ENCODE results near the gene OXCT2. TPM values are rescaled to one million over a fixed set of nuclear protein-coding genes. Genes with fewer than 3 reads are reported as not detected.

The OXCT2 gene
- total and polyA plus RNA-seq, 2 of the 13 experiments (the other 11 are each of a cell fraction or from before 2014, with no cell fraction given): 0.21 to 0.33 TPM

DNA sequence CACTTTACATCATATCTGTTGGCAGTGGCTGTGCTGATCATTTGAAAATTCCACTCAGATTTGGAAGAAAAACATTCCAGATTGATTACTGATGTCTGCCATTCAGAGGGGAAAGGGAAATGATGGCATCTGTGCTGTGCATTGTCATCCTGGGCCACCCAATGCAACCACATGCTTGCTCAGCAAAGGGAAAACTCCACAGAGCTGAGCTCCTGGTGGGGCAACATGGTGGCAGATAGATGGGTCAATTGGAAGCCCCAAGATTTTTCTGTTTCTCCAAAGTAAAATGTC, 11.8 kb downstream of the OXCT2 start:
- in situ Hi-C loops (cut with HindIII; ENCODE audit: extremely low pct_ligation_motif_present, low pct_unique_long_range_greater_than_20kb): no loop called here
- no peak overlapping the region for H3K4me2 ChIP-seq (ENCODE audit: low read depth, low read length)
- no peak overlapping the region for H3K4me3 ChIP-seq (replicated peaks in 1 of 3; ENCODE audit: insufficient read depth in 1 of 3, low read depth in 2 of 3, low read length in 3 of 3)
- no peak overlapping the region for H3K27ac ChIP-seq (ENCODE audit: extremely low read length, insufficient read depth, low read length)
- CTCF ChIA-PET (ENCODE audit: low intra/inter-chr PET ratio, low total read pairs): no interaction called here
- FAIRE-seq (no peak), ATAC-seq (no peak), DNase-seq (ENCODE audit: low spot score) (no peak)
- H3K79me2 ChIP-seq (ENCODE audit: insufficient read depth, low read length): no peaks in the 10 kb centered on the region
- H3K36me3 ChIP-seq (replicated peaks in 1 of 2; ENCODE audit: control insufficient read depth in 1 of 2, insufficient read depth in 2 of 2, low read length in 2 of 2): peaks cover 0 to 10% of the 10 kb centered on the region in 2 experiments; a peak in 1 of 5 replicates
- H3K9ac ChIP-seq (ENCODE audit: insufficient read depth, low read depth, low read length): no peak overlapping the region
- no peaks in the 10 kb centered on the region for H4K20me1 ChIP-seq (ENCODE audit: insufficient read depth, low read length)
- no TSS peak for BruUV-seq (replicated peaks)
- no peaks in the 10 kb centered on the region; a peak in 1 of 5 replicates for H3K27me3 ChIP-seq (ENCODE audit: control insufficient read depth in 1 of 2, insufficient read depth in 2 of 2, low read length in 2 of 2)
- TF ChIP-seq, protein P1, sequence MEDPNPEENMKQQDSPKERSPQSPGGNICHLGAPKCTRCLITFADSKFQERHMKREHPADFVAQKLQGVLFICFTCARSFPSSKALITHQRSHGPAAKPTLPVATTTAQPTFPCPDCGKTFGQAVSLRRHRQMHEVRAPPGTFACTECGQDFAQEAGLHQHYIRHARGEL (CRISPR knock-in tag; IDR thresholded peaks at IDR 0.05): no peak
- no peak for TF ChIP-seq IRF2 (CRISPR knock-in tag; IDR thresholded peaks at IDR 0.05)
- TF ChIP-seq ETS1 (CRISPR knock-in tag; IDR thresholded peaks at IDR 0.05): no peak
- TF ChIP-seq DDIT3 (CRISPR knock-in tag; IDR thresholded peaks at IDR 0.05): no peak
- no peak for TF ChIP-seq THAP11 (CRISPR knock-in tag; IDR thresholded peaks at IDR 0.05)
- TF ChIP-seq HNRNPK (IDR thresholded peaks at IDR 0.05; ENCODE audit: low read depth, low read length, poor library complexity, severe bottlenecking): no peak
- no peak for TF ChIP-seq ZFP62 (CRISPR knock-in tag; IDR thresholded peaks at IDR 0.05)
- no peak for TF ChIP-seq ZNF431 (CRISPR knock-in tag; IDR thresholded peaks at IDR 0.05; ENCODE audit: borderline replicate concordance, low read depth)
- TF ChIP-seq KDM1A (CRISPR knock-in tag; IDR thresholded peaks at IDR 0.05): no peak
- no peak for TF ChIP-seq MXI1 (IDR thresholded peaks at IDR 0.05; ENCODE audit: borderline replicate concordance, low read depth, low read length)
- no peak for TF ChIP-seq EZH2 (conservative IDR thresholded peaks at IDR 0.05; ENCODE audit: low read depth, low read length)
- TF ChIP-seq JARID2 (CRISPR knock-in tag; IDR thresholded peaks at IDR 0.05; ENCODE audit: insufficient replicate concordance): no peak
- TF ChIP-seq THAP9 (CRISPR knock-in tag; IDR thresholded peaks at IDR 0.05; ENCODE audit: borderline replicate concordance): no peak
- no peak for TF ChIP-seq FOSL2 (CRISPR knock-in tag; IDR thresholded peaks at IDR 0.05)
- TF ChIP-seq ATF7 (IDR thresholded peaks at IDR 0.05): no peak
- TF ChIP-seq ATF7 (CRISPR knock-in tag; IDR thresholded peaks at IDR 0.05): no peak
- TF ChIP-seq, protein P2, sequence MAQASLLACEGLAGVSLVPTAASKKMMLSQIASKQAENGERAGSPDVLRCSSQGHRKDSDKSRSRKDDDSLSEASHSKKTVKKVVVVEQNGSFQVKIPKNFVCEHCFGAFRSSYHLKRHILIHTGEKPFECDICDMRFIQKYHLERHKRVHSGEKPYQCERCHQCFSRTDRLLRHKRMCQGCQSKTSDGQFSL (CRISPR knock-in tag; IDR thresholded peaks at IDR 0.05): no peak
- no peak for TF ChIP-seq TBX2 (CRISPR knock-in tag; IDR thresholded peaks at IDR 0.05; ENCODE audit: borderline replicate concordance)
- TF ChIP-seq ARID2 (CRISPR knock-in tag; IDR thresholded peaks at IDR 0.05; ENCODE audit: borderline replicate concordance): no peak
- no peak for TF ChIP-seq SIN3B (IDR thresholded peaks at IDR 0.05; ENCODE audit: low read length)
- no peaks in the 10 kb centered on the region for H3K9me3 ChIP-seq (ENCODE audit: low read length)
- intact Hi-C loops (cut with micrococcal nuclease; ENCODE audit: unreplicated experiment): no loop called here
- H3K4me1 ChIP-seq (ENCODE audit: insufficient read depth, low read length): no peaks in the 10 kb centered on the region
- POLR2A ChIA-PET: no interaction called here
- no peak overlapping the region for H2AFZ ChIP-seq (ENCODE audit: low read length)
